ENCODE results near the gene CDK18.

The CDK18 gene

DNA sequence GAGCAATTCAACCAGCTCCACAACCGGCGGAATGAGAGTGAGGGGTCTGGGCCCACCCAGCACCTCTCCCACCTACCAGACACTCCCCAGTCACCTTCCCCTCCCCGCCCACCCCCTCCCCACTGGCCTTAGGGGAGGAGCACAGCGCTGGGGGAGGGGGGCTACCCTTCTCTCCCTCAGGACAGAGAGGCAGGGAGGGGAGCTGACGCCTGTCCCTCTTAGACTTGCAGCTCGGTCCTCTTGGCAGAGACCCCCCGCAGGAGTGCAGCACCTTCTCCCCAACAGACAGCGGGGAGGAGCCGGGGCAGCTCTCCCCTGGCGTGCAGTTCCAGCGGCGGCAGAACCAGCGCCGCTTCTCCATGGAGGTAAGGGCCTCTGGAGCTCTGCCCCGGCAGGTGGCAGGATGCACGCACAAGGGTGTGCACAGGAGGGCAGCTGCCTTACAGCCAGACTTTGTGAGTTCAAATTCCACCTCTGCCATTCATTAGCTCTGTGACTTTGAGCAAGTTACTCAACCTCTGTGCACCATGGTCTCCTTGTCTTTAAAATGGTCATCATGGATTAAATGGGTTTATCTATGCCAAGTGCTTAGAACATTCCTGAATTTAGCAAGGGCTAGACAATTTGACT, 18.9 kb downstream of the CDK18 start:
- no peak for DNase-seq (ENCODE audit: low read depth, low spot score)

DNA sequence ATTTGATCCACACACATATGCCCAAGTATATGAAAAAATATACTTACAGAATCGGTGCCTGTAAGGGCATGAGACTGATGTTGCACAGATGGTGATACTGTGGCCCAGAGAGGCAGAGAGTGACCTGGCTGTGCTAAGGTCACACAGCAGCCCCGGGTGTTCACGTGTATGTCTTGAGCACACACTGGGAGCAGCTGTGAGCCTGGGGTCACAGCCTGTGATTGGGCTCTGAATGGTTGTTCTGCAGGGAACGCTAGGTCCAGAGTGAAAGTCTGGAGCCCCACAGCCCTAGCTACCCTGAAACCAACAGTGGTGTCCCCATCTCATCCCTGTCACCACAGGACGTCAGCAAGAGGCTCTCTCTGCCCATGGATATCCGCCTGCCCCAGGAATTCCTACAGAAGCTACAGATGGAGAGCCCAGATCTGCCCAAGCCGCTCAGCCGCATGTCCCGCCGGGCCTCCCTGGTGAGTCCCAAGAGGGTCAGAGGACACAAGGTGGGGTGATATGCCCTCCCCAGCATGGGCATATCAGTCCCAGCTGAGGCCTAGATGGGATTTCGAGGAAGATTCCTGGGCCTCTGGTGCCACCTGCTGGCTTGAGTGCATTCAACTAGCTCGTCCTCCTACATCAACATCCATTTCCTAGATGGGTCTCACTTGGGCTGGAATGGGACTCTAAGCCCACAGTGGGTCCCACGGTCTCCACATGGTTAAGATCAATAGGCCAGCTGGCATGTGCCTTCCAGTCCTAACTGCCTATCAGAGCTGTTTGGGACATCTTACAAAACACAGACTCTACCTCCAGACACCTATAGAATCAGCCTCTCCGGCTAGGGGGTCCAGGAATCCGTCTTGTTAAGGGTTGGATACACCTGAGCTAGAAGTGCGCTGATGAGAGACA, 19.7 kb downstream of the CDK18 start:
- DNase-seq (ENCODE audit: low read depth, low spot score): no peak

DNA sequence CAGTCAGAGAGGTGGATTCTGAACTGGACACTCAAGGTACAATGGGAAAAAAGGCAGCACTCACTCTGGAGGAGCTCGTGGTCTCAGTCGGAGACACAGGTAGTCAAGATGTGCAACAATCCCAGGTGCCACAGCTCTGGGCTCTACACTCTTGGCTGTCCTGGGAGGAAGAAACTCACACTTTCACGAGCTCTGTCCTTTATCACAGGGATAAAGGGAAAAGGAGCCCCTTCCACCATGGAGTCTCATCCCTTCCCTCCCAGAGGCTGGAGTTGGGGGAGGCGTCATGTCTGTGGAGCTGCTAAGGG, 20.3 kb downstream of the CDK18 start:
- no peak for DNase-seq (ENCODE audit: low read depth, low spot score)

DNA sequence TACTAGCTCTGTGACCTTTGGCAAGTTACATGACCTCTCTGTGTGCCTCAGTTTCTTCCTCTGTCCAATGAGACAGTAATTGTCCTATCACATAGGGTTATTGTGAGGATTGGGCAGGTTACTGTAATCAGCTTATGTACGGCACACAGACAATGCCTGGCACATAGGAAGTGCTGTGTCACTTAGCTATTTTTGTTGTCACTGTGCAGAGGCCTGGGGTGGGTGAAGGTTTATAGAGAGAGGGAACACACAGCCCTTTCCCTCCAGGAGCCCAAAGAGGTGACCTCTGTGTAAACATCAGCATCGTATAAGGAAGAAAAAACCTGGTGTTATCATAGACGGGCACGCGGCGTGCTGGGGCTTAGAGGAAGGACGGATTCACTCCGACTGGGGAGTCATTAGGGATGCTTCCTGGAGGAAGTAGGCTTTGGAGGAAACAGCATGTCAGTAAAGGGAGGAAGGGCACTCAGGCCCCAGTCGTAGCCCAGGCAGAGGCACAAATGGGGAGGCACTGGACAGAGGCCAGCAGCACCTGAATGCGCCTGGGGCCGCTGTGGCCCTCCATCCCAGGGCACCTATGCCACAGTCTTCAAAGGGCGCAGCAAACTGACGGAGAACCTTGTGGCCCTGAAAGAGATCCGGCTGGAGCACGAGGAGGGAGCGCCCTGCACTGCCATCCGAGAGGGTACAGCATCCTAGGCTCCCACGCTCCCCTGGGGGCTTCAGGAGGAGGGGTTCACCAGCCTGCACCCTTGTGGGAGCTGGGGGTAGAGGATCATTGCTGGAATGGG, 21.2 kb downstream of the CDK18 start:
- no peak for DNase-seq (ENCODE audit: low read depth, low spot score)

DNA sequence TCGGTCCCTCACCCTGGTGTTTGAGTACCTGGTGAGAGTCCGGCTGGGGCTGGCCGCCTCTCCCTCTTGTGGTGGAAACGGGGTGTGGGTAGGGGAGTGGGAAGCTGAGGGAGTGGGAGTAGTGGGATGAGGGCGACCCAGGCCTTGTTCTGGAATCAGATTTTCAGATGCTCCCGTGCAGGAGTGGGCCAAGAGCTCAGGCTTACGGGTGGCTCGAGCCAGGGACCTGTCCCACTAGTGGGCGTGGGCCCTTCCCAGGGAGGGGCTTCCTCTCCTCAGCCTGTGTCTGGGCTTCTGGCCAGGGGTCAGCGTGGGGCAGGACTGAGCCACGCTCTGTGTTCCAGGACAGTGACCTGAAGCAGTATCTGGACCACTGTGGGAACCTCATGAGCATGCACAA, 22.0 kb downstream of the CDK18 start:
- no peak for DNase-seq (ENCODE audit: low read depth, low spot score)

DNA sequence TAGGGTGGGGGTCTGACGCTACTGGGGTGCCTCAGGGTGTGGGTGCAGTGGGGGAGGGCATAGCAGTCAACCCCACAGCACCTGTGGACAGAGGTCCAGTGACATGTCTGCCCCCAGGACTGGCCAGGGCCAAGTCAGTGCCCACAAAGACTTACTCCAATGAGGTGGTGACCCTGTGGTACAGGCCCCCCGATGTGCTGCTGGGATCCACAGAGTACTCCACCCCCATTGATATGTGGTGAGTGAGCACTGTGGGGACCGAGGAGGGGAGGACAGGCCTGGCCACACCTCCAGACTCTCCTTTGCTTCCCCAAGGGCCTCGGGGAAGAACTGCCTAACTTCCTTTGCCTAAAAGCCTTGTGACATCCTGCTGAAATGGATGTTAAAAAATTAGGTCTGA, 23.5 kb downstream of the CDK18 start:
- no peak for DNase-seq (ENCODE audit: low read depth, low spot score)

DNA sequence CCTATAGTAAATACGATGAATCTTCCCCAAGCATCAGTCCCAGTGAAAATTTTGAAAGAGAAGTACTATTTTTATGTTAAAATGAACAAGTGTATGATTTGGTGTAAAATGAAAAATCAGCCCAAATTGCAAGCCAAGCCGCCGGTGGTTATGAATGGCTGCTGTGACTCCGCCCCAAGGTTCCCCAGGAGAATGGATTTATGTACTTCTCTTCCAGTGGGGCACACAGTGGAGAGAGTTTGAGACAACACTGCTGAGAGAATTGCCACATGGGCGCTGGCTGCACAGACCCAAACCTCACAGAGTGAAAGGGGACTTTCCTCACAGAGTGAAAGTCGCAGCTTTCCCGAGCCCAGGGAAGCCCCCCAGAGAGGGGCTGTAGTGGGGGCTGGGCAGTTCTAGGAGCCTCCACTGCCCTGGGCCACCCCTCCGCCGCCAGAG, 24.0 kb downstream of the CDK18 start:
- no peak for DNase-seq (ENCODE audit: low read depth, low spot score)

DNA sequence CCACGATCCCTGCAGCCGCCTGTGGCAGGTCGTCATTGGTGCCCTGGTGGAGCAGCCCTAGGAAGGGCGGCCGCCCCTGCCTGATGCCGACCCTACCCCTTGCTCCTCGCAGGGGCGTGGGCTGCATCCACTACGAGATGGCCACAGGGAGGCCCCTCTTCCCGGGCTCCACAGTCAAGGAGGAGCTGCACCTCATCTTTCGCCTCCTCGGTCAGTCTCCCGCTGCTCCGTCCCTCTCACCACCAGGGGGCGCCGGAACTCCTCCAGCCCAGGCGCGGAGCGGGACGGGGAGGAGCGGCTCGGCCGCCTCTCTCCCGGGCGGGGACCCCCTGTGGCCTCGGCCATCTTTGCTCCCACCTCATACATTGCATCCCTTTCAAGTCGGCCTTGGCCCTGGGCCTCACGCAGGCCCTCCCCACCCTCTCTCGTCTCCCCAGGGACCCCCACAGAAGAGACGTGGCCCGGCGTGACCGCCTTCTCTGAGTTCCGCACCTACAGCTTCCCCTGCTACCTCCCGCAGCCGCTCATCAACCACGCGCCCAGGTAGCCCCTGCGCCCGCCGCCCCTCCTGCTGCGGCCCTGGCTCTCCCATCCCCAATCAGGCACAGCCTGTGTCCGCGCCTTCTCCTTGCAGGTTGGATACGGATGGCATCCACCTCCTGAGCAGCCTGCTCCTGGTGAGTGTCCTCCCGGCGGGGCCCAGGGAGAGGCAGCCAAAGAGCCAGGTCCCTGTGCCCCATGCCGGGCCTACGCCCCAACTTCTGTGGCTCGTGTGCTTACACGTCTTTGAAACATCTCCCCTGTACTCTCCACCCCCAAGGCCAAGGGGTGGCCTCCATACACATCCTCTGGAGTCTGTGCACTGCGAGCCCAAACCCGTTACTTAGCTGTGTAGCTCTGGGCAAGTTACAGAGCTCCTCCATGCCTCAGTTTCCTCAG, 24.7 kb downstream of the CDK18 start:
- no peak for DNase-seq (ENCODE audit: low read depth, low spot score)

DNA sequence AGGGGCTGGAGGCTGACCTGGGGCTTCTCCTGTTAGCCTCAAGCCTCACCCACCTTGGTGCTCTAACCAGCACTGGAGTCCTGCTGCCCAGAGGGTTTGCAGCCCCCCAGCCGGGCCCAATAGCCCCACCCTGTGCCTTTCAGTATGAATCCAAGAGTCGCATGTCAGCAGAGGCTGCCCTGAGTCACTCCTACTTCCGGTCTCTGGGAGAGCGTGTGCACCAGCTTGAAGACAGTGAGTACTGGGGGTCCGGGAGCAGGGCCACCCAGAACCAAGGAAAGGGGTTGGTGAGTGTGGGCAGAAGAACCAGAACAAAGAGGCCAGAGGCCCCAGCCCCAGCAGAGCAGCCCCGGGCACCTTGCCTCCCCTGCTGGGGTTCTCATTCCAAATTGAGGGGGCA, 25.6 kb downstream of the CDK18 start:
- no peak for DNase-seq (ENCODE audit: low read depth, low spot score)

DNA sequence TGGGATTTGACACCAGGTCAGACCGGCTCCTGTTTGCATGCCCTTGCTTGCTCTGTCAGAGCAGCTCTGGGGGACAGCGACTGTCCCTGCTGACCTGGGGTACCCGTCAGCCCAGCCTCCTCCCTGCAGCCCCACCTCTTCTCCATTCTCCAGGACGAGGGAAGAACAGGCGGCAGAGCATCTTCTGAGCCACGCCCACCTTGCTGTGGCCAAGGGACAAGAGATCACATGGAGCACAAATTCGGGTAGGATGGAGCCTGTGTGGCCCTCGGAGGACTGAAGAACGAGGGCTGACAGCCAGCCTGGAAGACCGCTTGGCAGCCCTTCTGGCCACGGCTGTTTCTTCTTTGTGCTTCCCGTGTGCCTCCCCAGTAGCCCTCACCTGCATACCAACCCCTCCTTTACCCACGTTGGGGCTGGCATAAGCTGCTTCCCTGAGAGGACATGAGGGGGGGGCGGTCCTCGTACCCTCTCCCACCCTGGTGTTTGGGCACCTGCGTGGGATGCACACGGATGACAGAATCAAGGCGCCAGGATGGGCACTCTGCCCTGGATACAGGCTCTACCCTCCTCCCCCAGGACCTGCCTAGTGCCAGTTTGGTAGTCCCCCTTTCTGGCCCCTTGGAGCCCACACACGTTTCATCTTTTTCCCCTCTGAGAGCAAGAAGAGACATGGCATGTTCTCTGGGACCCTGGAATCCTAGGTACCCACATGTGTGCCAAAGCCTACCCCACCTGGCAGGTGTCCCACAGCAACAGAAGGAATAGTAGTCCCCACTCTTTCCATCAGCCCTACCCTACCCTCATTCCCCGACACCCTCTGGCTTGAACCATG, 26.9 kb downstream of the CDK18 start:
- DNase-seq (ENCODE audit: low read depth, low spot score): no peak

DNA sequence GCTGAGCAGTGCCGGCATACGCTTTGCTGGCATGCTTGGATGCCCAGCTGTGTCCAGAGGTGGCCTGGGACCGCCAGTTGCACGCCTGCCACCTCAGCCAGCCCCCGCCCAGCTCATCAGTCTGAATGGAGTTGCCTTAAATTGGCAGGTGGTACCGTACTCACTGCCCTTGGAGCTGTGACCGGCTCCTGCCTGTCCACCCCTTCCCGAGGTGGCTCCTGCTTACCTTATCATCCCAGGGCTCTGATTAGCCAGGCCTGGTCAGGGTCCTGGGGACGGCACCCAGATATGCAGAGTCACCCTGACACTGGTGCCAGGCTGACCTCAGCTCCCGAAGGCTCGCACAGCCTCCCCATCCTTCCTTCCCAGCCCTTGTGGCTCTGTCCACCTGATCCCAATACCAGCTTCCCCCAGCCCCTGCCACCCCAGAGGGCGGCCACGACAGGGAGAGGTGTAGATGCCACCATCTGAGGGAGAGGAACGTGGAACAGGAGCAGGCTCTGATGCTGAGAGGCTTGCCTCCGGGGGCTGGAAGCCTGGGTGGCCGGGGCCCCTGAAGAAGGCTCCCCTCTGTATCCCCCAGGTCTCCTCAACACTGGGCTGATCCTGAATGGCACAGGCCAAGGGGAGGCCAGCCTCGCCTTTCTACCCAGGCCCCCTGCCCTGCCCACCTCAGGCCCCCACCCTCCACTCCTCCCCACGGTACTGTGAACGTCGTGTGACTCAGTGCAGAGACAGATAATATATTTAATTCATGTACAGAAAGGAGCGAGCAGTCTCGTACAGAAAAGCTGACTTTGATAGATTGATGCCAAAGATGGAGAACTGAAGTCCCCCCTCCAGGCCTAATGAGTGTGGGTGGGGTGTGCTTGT, 27.8 kb downstream of the CDK18 start:
- no peak for DNase-seq (ENCODE audit: low read depth, low spot score)

DNA sequence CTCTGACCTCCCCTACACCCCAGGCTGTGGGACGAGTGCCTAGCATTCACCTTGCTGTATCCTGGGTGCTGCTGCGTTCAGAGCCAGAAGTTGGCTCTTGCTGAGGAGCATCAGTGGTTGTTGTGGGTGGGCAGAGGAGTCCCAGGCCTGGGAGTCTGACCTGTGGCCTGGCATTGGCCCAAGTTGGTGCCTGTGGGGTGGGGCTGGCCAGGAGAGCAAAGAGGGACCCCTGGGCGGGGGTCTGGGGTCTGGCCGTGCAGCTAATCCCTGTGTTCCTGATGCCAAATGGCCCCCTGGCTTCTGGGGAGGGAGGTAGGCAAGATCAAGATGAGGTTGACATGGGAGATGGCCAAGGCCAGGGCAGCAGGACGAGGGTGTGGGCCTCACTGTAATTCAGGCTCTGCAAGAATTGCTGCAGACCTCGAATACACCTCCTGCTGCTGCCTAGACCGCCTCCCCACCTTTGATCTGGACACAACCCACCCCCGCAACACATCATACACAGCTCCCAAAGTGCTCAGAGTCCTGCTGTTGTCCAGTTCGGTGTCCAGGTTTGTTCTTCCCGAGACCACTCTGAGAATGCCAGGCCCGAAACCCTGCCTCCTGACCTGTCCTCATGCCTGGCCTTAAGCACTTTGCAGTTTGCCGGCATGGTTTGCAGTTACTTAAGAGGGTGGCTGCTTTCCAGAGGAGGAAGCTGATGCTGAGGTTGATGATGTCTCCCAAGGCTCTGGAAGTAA, 28.7 kb downstream of the CDK18 start:
- no peak for DNase-seq (ENCODE audit: low read depth, low spot score)

DNA sequence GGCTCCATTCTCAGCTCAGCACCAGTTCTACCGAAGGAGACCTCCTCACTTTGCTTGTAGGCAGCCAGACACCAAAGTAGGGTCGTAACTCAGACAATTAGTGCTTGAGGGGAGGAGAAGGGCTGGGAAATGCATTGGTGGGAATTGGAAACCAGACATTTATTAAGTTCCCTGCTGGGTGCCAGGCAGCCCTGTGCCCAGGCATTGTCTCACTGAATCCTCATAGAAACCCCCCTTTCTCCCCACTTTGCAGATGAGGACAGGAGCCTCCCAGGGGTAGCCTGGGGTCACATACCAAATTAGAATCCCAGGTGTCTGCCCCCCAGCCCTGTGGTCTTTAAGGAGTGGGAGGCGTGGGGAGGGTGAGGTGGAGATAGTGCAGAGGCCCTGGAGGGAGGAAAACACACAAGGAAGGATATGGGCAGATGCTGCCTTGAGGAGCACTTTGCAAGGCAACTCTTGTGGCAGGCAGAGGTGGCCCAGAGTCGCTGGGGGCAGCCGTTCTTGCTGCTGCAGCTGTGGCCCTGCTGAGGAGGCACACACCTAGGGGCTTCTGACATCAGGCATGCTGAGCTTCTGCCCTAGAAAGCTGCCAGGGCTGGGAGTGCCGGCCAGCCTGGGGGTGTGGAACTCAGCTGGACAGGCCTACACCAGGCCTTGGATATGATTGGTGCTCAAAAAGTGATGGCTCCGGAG, 29.4 kb downstream of the CDK18 start:
- DNase-seq (ENCODE audit: low read depth, low spot score): no peak

DNA sequence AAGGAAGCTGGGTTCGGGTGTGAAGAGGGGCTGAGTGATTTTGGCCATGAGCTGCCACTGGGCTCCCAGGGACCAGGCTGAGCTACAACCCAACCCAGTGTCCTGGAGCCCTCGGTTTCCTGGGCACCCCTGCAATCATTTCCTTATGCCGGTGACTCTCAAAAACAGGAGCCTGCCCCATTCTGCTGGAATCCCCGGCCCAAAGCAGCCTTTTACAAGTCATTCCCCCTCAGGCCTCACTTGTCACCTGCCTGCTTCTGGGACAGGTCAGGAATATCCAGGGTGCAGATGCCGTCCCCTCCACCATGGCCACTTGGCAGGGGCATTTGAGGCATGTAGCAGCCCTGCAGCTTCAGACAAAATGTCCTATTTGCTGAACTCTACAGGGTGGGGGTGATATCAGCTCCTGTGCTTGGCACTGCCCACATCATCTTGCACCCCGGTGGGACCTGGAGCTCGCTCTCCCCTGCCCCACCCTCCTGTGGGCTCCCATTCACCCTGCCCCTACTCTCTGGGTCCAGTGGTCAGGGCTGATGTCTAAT, 30.0 kb downstream of the CDK18 start:
- DNase-seq (ENCODE audit: low read depth, low spot score): no peak

DNA sequence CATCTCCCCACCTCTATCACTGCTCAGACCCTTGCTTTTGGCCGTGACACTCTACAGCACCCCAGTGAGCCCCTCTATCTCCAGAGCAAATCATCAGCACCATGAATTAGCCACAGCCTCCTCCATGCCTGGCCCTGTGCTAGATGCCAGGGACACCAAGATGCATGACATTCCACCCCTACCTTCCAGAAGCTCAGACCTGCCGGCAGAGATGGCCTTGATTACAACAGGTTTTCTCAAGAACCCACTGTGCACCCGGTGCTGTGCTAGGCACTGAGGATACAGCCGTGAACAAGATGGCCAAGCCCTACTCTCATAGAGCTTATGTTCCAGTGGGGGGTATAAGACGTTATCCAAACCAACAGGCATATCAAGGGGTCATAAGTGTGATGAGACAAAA, 30.6 kb downstream of the CDK18 start:
- DNase-seq (ENCODE audit: low read depth, low spot score): no peak

DNA sequence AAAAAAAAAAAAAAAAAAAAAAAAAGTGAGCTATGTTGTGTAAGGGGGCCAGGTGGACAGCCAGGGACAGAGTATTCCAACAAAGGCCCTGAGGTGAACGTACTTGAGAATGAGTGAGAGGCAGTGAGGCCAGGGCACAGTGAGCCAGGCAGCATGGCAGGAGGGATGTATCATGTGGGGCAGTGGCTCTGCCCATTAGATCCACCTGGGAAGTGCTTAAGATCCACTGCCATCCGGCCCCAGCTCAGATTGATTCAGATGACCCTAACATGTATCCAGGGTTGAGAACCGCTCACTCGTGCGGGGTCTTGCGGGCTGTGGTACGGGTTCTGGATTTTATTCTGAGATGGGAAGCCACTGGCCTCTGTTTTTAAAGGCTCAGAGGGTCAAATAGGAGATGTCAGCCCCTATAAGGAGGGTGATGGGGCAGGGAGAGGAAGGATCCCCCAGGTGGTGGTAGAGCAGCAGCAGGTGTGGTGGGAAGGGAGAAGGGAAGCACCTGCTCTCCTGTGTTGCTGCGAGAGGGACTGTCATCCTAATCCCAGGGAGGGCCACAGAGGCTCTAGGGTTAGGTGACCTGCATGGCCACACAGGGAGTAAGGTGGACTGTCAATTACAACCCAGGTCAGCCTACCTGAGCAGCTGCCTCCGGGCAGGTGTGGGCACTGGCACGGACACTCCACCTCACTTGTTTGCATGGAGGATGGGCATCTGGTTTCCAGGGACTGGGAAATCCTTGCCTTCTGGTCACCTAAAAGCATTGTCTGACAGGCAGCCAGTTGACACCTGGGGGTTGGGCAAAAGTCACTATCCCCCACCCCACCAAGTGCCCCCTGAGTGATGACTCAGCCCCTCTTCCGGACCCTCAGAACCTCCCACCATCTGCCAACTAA, 31.6 kb downstream of the CDK18 start:
- DNase-seq (ENCODE audit: low read depth, low spot score): no peak

DNA sequence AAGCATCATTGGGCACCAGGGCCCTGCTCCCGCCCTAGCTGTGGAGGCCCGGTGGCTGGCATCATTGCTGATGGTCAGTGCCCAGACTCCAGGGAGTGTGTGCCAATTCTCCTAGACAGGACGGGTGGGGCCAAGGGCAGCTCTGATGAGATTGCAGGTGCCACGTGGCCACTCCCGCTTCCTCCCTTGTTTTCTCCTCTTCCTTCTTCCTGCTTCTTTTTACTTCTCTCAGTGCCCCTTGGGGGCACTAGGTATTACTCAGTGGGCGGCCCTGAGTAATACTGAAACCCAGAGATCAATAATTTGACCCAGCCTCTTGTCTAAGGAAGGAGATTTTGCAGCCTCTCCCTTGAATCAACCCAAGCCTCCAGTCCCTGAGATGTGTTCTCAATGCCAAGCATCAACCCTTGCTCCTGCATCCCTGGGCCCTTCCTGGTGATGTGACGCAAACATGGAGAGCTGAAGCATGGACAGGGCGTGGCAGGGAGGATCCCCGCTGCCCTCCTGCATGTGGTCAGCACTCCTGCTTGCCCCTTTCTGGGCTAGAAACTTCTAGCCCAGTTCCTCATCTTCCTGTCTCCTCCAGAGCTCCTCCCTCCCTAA, 32.4 kb downstream of the CDK18 start:
- DNase-seq (ENCODE audit: low read depth, low spot score): no peak
